ES-I3 (cell line): Measurements from ENCODE around the gene CTNNBL1.

Source experiments
- H3K36me3 ChIP-seq: 2 replicates; pipeline ENCODE4 v1.6.1; 2013; ENCODE audit warnings: mild to moderate bottlenecking, low read length, control low read depth, moderate library complexity; ENCODE audit not compliant: insufficient read depth
- H3K4me1 ChIP-seq: 2 replicates; pipeline ENCODE4 v1.6.1; 2013; ENCODE audit warnings: mild to moderate bottlenecking, control low read depth, low read length; ENCODE audit not compliant: insufficient read depth
- H3K9ac ChIP-seq: 2 replicates; pipeline ENCODE4 v1.6.1; 2013; ENCODE audit warnings: low read depth, mild to moderate bottlenecking, low read length, moderate library complexity
- H3K9me3 ChIP-seq: 2 replicates; pipeline ENCODE4 v1.6.1; 2013; ENCODE audit warnings: mild to moderate bottlenecking, low read length, moderate library complexity; ENCODE audit not compliant: control insufficient read depth, insufficient read depth

Gene CTNNBL1

DNA sequence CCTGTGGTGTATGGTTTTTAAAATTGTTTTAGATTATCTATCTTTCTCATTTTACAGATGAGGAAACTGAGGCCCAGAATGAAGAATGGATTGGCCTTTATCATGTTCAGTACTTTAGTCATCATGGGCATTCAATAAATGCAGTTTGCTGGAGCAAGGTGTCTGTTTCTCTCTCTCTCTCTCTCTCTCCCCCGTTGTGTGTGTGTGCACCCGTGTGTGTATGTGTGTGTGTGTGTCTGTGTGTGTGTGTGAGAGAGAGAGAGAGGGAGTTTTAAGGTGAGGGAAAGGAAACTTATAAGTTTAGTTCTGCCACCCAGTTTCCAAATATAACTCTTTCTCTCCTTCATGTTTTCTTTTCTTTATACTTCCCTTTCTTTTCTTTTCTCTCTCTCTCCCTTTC is 62.4 kb downstream of the CTNNBL1 start:
- H3K36me3 ChIP-seq: peaks cover 3% of the 10 kb centered on the region; the same call in 1 of the 2 replicates
- H3K9me3 ChIP-seq: no peaks in the 10 kb centered on the region
- no peak overlapping the region for H3K9ac ChIP-seq
- no peaks in the 10 kb centered on the region for H3K4me1 ChIP-seq

DNA sequence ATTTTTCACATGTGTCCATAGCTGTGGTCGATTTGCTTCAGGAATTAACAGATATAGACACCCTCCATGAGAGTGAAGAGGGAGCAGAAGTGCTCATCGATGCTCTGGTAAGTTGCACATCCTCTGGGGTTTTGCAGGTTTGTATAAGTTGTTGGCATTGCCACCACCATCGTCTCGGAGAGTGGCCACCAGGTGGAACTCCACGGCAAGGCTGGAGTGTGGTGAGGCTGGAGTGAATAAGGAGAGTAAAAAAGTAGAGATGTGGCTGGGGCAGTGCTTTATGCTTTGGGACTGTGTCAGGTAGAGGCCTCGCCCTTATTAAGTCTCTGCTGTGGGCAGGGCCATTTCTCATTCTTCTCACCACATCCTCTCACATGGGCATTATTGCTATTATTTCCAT is 63.7 kb downstream of the CTNNBL1 start:
- no peaks in the 10 kb centered on the region for H3K4me1 ChIP-seq
- H3K9me3 ChIP-seq: no peaks in the 10 kb centered on the region
- no peak overlapping the region for H3K9ac ChIP-seq
- peaks cover 3% of the 10 kb centered on the region; the same call in 1 of the 2 replicates for H3K36me3 ChIP-seq

DNA sequence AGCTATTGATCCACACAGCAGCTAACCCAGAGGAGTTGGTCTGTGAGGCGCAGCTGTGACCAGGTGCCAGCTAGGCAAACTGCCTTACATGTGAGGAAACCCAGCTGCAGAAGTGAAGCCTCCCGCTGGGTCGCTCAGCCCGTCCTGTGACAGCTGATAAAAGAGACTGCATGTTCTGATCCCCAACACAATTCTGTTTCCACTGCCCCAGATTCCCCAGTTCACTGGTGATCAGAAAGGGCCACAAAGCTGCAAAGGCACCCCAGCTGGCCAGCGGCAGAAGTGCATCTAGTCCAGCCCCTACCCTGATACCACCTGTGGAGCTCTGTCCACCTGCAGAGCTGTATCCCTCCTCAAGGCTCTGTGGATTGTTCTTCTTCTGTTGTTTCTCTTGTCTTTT is 64.5 kb downstream of the CTNNBL1 start:
- H3K9me3 ChIP-seq: no peaks in the 10 kb centered on the region
- no peak overlapping the region for H3K9ac ChIP-seq
- H3K36me3 ChIP-seq: peaks cover 3% of the 10 kb centered on the region; the same call in 1 of the 2 replicates
- H3K4me1 ChIP-seq: no peaks in the 10 kb centered on the region

GRCh38 chr20:37759052-37759553 is 65.3 kb downstream of the CTNNBL1 start:
- Histone ChIP-seq H3K36me3 (peaks cover 3% of the 10 kb centered on the region; the same call in 1 of the 2 replicates), H3K9ac (no peak overlapping the region), H3K4me1 (no peaks in the 10 kb centered on the region), H3K9me3 (no peaks in the 10 kb centered on the region)

GRCh38 chr20:37759761-37760209 is 66.0 kb downstream of the CTNNBL1 start:
- peaks cover 3% of the 10 kb centered on the region; the same call in 1 of the 2 replicates for H3K36me3 ChIP-seq
- H3K9ac ChIP-seq: no peak overlapping the region
- no peaks in the 10 kb centered on the region for H3K4me1 ChIP-seq
- H3K9me3 ChIP-seq: no peaks in the 10 kb centered on the region

- no peak overlapping the region for H3K9ac ChIP-seq
- peaks cover 3% of the 10 kb centered on the region; the same call in 1 of the 2 replicates for H3K36me3 ChIP-seq
- no peaks in the 10 kb centered on the region for H3K9me3 ChIP-seq
- H3K4me1 ChIP-seq: no peaks in the 10 kb centered on the region
Measured at GRCh38 chr20:37760322-37760721, 66.5 kb downstream of the CTNNBL1 start.

GRCh38 chr20:37762716-37763485 is 69.1 kb downstream of the CTNNBL1 start:
- H3K9ac ChIP-seq: no peak overlapping the region
- H3K9me3 ChIP-seq: no peaks in the 10 kb centered on the region
- H3K4me1 ChIP-seq: no peaks in the 10 kb centered on the region
- H3K36me3 ChIP-seq: peaks cover 3% of the 10 kb centered on the region; the same call in 1 of the 2 replicates

DNA sequence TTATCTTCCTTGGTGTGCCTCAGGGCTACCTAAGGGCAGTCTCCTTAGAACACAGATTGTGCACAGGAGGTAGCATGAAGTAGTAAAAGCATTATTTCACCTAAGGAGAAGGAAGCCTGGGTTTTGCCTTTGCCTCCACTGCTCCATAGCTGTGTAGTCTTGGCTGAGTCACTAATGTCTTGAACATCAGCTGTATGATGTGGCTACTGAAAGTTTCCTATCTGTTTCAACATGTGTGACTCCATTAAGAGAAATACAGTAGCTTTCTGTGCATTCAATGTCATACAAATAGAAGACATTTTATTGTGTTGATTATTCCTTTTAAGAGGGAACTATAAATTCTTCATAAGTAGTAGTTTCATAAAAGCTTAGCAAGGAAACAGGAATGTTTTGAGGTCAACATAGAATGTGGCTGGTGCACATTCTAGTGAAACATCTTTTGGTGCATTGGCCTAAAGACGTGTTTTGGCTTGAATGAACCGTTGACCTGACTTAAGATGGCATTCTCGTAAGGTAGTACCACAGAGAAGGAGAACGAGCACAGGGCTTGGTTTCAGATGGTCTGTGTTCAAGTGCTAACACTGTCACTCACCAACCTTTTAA is 70.6 kb downstream of the CTNNBL1 start:
- Histone ChIP-seq H3K9me3 (no peaks in the 10 kb centered on the region), H3K36me3 (peaks cover 3% of the 10 kb centered on the region; the same call in 1 of the 2 replicates), H3K4me1 (no peaks in the 10 kb centered on the region), H3K9ac (no peak overlapping the region)

- Histone ChIP-seq H3K9me3 (no peaks in the 10 kb centered on the region), H3K4me1 (no peaks in the 10 kb centered on the region), H3K36me3 (no peaks in the 10 kb centered on the region), H3K9ac (no peak overlapping the region)
Measured at GRCh38 chr20:37770908-37771307, 77.1 kb downstream of the CTNNBL1 start.

DNA sequence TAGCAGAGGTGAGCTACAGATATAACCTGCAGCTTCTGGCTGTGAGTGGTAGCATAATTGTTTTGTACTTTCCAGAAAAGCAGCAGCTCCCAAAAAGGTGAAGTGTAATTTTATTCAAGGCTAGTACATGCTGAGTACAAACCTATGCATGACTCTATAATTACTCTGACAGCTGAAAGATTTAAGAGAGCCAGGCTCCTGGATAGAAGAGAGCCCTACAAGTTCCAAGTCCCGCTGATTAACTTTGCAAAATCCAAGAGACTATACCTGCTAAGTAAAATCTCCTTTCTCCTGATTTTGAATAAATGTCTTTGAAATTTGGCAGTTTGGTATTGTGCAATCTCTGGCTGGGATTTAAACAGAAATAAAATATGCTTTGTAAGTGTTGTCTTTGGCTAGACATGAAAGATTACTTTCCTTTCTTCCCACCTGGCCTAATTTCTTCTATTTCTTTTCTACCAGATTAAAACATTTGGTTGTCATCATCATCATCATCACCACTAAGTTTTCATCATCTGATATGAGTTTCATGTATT is 79.5 kb downstream of the CTNNBL1 start:
- Histone ChIP-seq H3K9ac (no peak overlapping the region), H3K9me3 (no peaks in the 10 kb centered on the region), H3K4me1 (no peaks in the 10 kb centered on the region), H3K36me3 (peaks cover 1% of the 10 kb centered on the region; the same call in 1 of the 2 replicates)

GRCh38 chr20:37774156-37774555 is 80.3 kb downstream of the CTNNBL1 start:
- peaks cover 2% of the 10 kb centered on the region; the same call in 1 of the 2 replicates for H3K36me3 ChIP-seq
- no peaks in the 10 kb centered on the region for H3K9me3 ChIP-seq
- no peak overlapping the region for H3K9ac ChIP-seq
- no peaks in the 10 kb centered on the region for H3K4me1 ChIP-seq

DNA sequence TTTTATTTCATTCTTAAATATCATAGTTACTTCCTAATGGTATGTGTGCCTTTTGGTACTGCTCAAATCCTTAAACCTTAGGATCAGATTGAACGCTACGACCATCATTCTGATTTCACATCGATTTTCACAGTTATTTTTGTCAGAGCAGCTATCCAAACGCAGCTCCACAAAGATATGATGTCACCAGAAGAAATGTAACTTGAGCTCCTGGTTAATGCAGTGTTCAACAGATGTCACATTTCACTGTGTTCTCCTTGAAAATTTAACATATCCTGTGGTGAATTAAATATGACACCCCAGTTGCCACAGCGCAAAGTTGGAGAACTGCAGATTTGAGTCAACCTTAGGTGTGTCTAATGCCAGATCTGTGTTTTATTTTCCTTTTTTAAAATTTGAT is 81.4 kb downstream of the CTNNBL1 start:
- peaks cover 2% of the 10 kb centered on the region; the same call in 1 of the 2 replicates for H3K36me3 ChIP-seq

DNA sequence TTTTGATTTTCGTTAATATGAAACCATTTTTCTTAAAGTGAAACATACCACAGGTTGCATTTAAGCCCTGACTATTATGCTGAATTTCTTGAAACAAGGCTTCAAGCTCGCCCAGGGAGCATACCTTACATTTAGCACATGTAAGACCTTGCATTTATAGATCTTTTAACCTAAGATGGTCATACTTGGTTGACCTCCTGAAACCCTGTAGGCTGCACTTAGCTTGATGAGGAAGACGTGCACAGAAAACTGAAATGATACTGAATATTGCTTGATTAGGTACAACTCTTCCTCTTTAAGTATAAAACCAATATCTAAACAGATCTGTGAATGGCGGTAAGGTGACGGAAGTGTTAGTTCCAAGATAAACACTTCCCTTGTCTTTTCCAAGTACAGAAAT is 82.2 kb downstream of the CTNNBL1 start:
- Histone ChIP-seq H3K9ac (no peak overlapping the region), H3K4me1 (no peaks in the 10 kb centered on the region), H3K36me3 (peaks cover 2% of the 10 kb centered on the region; the same call in 1 of the 2 replicates)

More for the DNA sequence above, 81.4 kb downstream of the CTNNBL1 start:
- H3K9me3 ChIP-seq: no peaks in the 10 kb centered on the region
- no peak overlapping the region for H3K9ac ChIP-seq
- H3K4me1 ChIP-seq: no peaks in the 10 kb centered on the region

GRCh38 chr20:37776526-37776925 is 82.7 kb downstream of the CTNNBL1 start:
- Histone ChIP-seq H3K36me3 (peaks cover 2% of the 10 kb centered on the region; the same call in 1 of the 2 replicates), H3K9me3 (no peaks in the 10 kb centered on the region), H3K4me1 (no peaks in the 10 kb centered on the region), H3K9ac (no peak overlapping the region)

More for the DNA sequence above, 82.2 kb downstream of the CTNNBL1 start:
- no peaks in the 10 kb centered on the region for H3K9me3 ChIP-seq
